IPS-18a (cell line): ENCODE measurements around the gene PLA2R1.
"Not testable (repeated sequence)": the region's sequence is repeated elsewhere in the genome, so short reads cannot be mapped to it uniquely, and the experiment has no call there.

ENCODE experiments used
- H3K27ac ChIP-seq: one replicate; pipeline ENCODE4 v1.5.1; 2013; ENCODE audit warnings: low read length
- H3K27me3 ChIP-seq: one replicate; pipeline ENCODE4 v1.6.1; 2013; ENCODE audit warnings: mild to moderate bottlenecking, low read length; ENCODE audit not compliant: control insufficient read depth, insufficient read depth
- H3K36me3 ChIP-seq: one replicate; pipeline ENCODE4 v1.6.1; 2013; ENCODE audit warnings: low read depth, low read length; ENCODE audit not compliant: control insufficient read depth
- H3K4me1 ChIP-seq: one replicate; pipeline ENCODE4 v1.6.1; 2013; ENCODE audit warnings: low read depth, low read length; ENCODE audit not compliant: control insufficient read depth
- H3K4me3 ChIP-seq: one replicate; pipeline ENCODE4 v1.5.1; 2013; ENCODE audit warnings: low read length
- H3K9ac ChIP-seq: one replicate; pipeline ENCODE4 v1.6.1; 2013; ENCODE audit warnings: mild to moderate bottlenecking, low read length, moderate library complexity
- H3K9me3 ChIP-seq: one replicate; pipeline ENCODE4 v1.6.1; 2013; ENCODE audit warnings: low read depth, low read length; ENCODE audit not compliant: control insufficient read depth

The PLA2R1 gene

DNA sequence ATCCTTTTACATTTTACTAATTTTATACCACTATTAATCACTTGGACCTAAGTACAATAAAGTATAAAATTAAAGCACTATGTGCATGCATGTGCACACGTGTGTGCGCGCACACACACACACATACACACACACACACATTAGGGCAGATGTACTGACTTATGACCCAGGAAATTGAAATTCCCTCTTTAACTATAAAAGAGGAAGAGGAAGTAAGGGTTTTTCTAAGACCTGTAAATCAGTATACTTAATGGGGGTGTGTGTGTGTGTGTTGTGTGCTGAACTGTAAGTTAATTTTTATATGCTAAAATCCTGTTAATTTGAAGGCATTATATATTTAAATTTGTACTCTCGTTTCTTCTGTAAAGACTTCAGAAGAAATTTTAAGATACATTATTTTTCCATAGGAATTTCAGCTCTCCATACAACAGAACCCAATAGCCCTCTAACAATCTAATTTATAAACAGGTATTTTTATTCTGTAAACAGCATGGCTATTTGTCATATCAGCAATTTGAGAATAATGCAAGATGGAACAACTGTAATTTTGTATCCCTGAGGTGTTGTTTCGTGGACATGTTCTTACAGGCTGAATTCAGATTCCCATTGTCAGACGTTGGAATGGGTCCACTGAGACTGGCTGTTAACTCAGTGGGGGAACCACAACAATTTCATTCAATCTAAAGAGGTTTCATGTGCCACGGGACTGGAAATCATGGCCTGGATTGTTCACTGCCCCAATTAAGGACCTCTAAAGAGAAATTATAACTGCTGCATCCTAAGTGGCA lies 90.9 kb downstream of the PLA2R1 start:
- Histone ChIP-seq H3K27me3 (no peaks in the 10 kb centered on the region), H3K4me3 (no peak overlapping the region), H3K4me1 (no peaks in the 10 kb centered on the region), H3K9ac (no peak overlapping the region), H3K9me3 (no peaks in the 10 kb centered on the region), H3K36me3 (no peaks in the 10 kb centered on the region), H3K27ac (no peak overlapping the region)

DNA sequence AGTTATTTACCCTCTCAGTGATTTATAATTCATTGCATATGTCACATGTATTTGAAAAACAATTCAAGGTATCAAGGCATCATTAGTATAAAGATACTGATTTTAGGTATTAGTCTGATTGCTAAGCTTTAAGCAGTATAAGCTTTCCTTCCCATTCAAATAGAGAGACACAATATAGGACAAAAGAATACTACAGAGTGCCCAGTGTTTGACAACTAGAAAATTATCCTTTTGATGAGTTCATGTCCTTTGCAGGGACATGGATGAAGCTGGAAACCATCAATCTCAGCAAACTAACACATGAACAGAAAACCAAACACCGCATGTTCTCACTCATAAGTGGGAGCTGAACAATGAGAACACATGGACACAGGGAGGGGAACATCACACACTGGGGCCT lies 91.9 kb downstream of the PLA2R1 start:
- H3K9me3 ChIP-seq, H3K27me3 ChIP-seq, H3K4me1 ChIP-seq, H3K36me3 ChIP-seq, H3K27ac ChIP-seq, H3K4me3 ChIP-seq, H3K9ac ChIP-seq: not testable (repeated sequence)

DNA sequence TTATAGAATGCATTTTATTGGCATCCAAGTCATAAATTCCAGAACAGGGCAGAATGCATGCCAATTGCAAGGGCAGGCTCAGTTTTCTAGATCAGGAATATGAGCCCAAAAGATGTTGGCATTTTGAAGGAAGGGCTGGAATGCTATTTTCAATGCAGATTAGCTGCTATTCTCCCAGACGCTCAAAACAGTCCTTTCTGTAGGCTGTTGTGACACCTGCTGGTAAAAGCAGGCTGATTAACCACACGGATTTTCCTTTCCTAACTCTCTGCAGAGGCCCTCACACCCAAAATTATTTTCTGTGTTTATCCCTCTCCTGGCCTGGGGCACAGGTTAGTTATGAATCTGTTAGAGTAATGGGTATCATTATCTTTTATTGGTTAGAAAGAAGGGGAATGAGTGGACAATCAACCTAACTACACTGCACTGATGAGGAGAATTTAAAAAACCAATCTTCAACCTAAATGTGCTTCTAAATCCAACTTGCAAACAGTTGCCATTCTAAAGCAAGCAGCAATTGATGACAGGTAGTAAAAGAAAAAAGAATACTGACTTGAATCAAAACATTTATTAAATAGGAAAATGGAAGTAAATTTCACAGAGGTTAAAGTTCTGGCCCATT lies 94.0 kb downstream of the PLA2R1 start:
- Histone ChIP-seq H3K4me3 (no peak overlapping the region), H3K27me3 (no peaks in the 10 kb centered on the region), H3K9me3 (no peaks in the 10 kb centered on the region), H3K27ac (no peak overlapping the region), H3K9ac (no peak overlapping the region), H3K4me1 (no peaks in the 10 kb centered on the region), H3K36me3 (no peaks in the 10 kb centered on the region)

DNA sequence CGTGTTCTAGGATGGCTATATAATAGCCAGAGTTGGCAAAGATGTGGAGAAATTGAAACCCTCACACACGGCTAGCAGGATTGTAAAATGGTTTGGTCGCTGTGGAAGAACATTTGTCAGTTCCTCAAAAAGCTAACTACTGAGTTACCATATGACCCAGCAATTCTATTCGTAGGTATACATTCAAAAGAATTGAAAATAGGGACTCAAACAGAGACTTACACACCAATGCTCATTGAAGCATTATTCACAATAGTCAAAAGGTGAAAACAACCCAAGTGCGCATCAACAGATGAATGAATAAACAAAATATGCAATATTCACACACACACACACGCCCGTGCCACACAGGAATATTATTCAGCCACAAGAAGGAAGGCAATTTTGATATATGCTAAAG lies 98.7 kb downstream of the PLA2R1 start:
- H3K9me3 ChIP-seq = no peaks in the 10 kb centered on the region
- H3K27me3 ChIP-seq = no peaks in the 10 kb centered on the region
- peaks cover 12% of the 10 kb centered on the region for H3K4me1 ChIP-seq
- H3K36me3 ChIP-seq = no peaks in the 10 kb centered on the region
- H3K9ac ChIP-seq = no peak overlapping the region
- H3K27ac ChIP-seq = no peak overlapping the region
- no peak overlapping the region for H3K4me3 ChIP-seq

DNA sequence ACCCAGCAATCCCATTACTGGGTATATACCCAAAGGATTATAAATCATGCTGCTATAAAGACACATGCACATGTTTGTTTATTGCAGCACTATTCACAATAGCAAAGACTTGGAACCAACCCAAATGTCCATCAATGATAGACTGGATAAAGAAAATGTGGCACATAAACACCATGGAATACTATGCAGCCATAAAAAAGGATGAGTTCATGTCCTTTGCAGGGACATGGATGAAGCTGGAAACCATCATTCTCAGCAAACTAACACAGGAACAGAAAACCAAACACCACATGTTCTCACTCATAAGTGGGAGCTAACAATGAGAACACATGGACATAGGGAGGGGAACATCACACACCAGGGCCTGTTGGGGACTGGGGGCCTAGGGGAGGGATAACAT lies 99.9 kb downstream of the PLA2R1 start:
- not testable (repeated sequence) for H3K9me3 ChIP-seq, H3K9ac ChIP-seq, H3K4me3 ChIP-seq, H3K27ac ChIP-seq, H3K36me3 ChIP-seq, H3K27me3 ChIP-seq
- peaks cover 12% of the 10 kb centered on the region for H3K4me1 ChIP-seq

DNA sequence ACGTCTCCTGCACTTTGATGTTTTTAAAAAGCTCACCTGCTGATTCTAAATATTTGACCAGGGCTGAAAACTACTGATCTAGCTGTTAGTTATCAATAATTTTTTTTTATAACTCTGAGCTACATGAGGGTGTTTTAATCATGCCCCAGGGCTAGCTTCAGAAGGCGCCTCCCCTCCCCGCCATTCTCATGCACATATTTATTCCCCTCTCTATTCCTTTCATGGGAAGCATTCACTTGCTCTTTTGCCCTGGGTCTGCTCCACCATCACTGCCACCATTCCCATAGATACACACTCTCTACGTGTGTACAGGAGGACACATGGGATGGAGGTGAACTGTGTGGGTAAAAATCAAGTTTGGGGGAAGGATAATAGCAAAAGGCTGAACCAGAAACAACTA lies 101.0 kb downstream of the PLA2R1 start:
- Histone ChIP-seq H3K27ac (no peak overlapping the region), H3K36me3 (no peaks in the 10 kb centered on the region), H3K9ac (no peak overlapping the region), H3K9me3 (no peaks in the 10 kb centered on the region), H3K27me3 (no peaks in the 10 kb centered on the region), H3K4me1 (peaks cover 12% of the 10 kb centered on the region), H3K4me3 (no peak overlapping the region)

DNA sequence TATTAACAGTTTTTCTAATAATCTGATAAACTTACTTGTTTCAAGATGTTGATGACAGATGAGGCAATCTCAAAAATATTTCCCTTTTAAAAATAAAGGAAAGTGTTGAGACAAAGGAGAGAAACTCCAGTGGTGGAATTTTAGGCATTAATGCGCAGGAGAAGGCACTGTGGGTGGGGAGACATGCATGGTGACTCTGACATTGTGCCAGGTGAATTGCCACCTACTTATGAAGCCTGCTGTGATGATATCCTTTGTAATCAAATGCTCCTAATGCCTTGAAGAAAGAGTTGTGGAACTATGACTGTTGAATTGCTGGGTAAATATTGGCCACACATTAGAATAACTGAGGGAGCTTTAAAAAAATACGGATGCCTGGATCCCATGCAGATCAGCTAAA lies 101.4 kb downstream of the PLA2R1 start:
- Histone ChIP-seq H3K9ac (no peak overlapping the region), H3K36me3 (no peaks in the 10 kb centered on the region), H3K27ac (no peak overlapping the region), H3K4me3 (no peak overlapping the region), H3K27me3 (no peaks in the 10 kb centered on the region), H3K9me3 (no peaks in the 10 kb centered on the region), H3K4me1 (peaks cover 12% of the 10 kb centered on the region)

DNA sequence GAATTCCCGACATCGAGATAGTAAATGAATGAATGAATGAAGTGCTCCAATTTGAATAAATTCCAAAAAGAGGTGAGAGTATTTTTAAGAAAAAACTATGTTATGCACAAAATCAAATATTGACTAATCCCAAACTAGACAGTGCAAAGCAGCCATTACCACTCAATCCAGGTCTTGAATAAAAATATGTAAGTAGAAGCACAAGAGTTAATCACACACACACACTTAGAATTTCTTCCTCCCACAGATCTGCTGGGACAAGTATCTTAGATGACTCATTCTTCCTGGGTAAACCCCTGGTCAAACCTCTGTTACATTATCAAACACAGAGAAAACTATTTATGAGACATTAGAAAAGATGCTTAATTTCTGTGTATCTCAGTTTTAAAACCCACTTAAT lies 102.0 kb downstream of the PLA2R1 start:
- H3K27ac ChIP-seq = no peak overlapping the region
- H3K4me1 ChIP-seq = peaks cover 12% of the 10 kb centered on the region
- H3K9me3 ChIP-seq = no peaks in the 10 kb centered on the region
- H3K4me3 ChIP-seq = no peak overlapping the region
- no peaks in the 10 kb centered on the region for H3K36me3 ChIP-seq
- H3K27me3 ChIP-seq = no peaks in the 10 kb centered on the region
- H3K9ac ChIP-seq = no peak overlapping the region

DNA sequence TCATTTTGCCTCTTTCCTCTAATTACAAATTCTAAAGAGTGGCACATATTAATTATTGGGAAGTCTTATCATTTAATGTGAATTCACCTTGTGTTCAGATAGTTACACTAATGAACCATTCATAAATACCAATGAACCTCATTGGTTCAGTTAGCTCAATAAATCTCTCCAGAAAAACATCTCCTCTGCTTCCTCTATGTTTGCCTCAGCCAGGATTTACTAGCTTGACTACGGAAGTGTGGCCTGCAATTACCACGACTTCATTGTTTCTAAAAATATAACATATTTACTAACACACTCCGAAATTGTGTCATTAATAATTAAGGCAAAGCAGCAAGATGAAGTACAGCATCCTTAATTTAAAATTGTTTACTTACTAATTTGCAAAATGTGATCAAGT lies 103.3 kb downstream of the PLA2R1 start:
- Histone ChIP-seq H3K27me3 (no peaks in the 10 kb centered on the region), H3K9ac (no peak overlapping the region), H3K4me1 (peaks cover 12% of the 10 kb centered on the region), H3K27ac (no peak overlapping the region), H3K36me3 (no peaks in the 10 kb centered on the region), H3K9me3 (no peaks in the 10 kb centered on the region), H3K4me3 (no peak overlapping the region)

DNA sequence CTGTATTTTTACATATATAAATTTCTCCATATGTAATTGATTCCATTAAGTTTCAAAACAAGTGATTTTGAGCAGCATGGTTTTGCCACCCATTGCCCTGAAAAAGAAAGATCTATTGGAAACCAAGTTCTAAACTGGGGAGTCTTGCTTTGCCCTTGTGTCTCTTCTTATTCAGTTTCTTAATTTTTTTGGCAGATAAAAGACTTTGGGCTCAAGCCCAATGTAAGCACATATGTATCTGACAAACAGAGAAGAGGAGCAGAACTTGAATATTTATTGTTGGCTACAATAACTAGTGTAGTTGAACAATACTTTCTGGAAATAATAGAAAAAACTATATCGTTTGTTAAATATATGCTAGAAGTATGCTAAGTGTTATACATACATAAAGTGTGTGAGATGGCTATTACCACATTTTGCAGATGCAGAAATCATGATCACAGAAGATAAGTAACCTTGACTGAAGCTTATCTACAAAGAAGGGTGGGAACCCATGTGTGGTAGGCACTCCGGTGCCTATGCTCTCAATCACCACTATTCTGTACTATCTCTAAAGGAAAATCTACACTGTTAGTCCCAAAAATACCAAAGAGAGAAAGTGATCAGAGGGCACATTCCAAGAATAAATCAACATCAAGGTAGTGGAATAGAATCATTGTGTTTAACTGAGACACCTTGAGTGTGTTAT lies 109.1 kb downstream of the PLA2R1 start:
- Histone ChIP-seq H3K4me1 (no peaks in the 10 kb centered on the region), H3K9me3 (no peaks in the 10 kb centered on the region), H3K4me3 (no peak overlapping the region), H3K27me3 (no peaks in the 10 kb centered on the region), H3K27ac (no peak overlapping the region), H3K9ac (no peak overlapping the region), H3K36me3 (no peaks in the 10 kb centered on the region)

DNA sequence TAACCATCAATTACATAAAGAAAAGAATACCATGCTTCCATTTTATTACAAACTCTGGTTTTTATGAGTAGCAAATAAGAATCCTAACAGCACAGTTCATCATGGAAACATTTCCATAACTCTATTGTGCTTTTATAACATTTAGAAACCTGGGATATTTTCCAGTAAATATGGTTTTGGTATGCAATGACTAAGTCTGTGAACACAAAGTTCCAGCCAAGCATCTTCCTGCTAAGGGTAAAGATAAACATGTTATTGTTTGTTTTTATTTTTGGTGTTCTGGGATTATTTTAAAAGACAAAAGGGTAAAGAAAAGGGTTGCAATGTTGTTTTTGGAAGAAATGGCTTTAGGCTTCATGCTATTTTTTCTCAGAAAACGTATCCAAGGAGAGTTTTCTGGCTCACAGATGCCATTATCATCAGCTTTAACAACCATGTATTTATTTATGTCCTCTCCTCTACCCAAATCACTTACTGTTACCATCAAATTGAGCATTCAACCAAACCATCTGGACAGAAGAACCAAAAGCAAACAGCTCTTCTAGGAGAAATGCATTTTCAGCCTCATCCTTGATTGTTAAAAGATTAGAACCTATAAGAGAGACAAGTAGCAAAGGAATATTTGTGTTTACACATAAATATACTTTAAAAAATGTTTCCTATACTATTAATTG lies 116.0 kb downstream of the PLA2R1 start:
- Histone ChIP-seq H3K4me3 (no peak overlapping the region), H3K9ac (no peak overlapping the region), H3K4me1 (no peaks in the 10 kb centered on the region), H3K27ac (no peak overlapping the region), H3K36me3 (no peaks in the 10 kb centered on the region), H3K9me3 (no peaks in the 10 kb centered on the region), H3K27me3 (no peaks in the 10 kb centered on the region)
